PC-9 (cell line): ENCODE measurements around the gene PDK2.

ENCODE experiments used
- CTCF ChIP-seq: fragments of 200-600 bp; sonication (generic); conservative IDR thresholded peaks from 2 replicates; pipeline ENCODE4 v1.6.1; 2017; ENCODE audit warnings: mixed run types, antibody characterized with exemption, mild to moderate bottlenecking, moderate library complexity
- EZH2 ChIP-seq: fragments of 200-600 bp; sonication (generic); IDR thresholded peaks from 2 replicates; pipeline ENCODE4 v1.8.0; 2017; ENCODE audit warnings: antibody characterized with exemption, low read depth

DNA sequence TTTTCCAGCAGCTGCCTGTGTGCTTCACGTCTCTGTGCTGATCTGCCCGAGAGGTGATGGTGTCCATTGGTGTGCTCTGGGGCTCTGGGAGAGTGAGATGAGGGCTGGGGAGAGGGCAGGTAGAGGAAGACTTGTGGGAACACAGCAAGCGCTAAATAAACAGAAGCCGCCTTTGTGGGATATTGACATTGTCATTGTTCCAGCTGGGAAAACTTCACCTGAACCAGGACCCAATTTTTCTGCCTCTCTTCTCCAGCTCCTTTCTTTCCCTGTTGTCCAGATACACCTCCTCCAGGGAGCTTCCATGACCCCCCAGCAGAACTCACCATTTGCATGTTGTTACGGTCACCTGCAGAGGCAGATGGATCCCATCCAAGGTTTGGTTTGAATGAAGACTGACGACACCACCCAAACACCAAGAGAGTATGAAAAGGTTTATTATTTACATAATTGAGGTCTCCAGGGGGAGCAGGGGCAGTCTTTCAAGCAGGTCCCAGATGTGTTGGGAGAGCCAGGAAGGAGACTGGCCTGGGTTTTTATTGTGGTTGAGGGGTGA, 42.8 kb upstream of the PDK2 start:
- no peak for TF ChIP-seq EZH2
- TF ChIP-seq CTCF, result no peak
